HFF-Myc (cell line): Measurements from ENCODE around the gene HSPG2.
"Not testable (repeated sequence)": the region's sequence is repeated elsewhere in the genome, so short reads cannot be mapped to it uniquely, and the experiment has no call there.

Experiments used
- DNase-seq: peaks from one replicate; pipeline ENCODE4 v3.0.0-alpha.2; 2011; ENCODE audit warnings: low read depth; ENCODE audit errors: extremely low read depth
- H3K4me3 ChIP-seq: replicated peaks from 2 replicates; pipeline ENCODE4 v1.5.1; 2011; ENCODE audit warnings: low read depth, mild to moderate bottlenecking, control low read depth, low read length
- TF ChIP-seq, protein P1 (sequence below): IDR thresholded peaks from 2 replicates; pipeline ENCODE4 v1.5.1; 2012; ENCODE audit warnings: mild to moderate bottlenecking, low read depth, low read length, control low read depth; ENCODE audit errors: missing control alignments

The HSPG2 gene

DNA sequence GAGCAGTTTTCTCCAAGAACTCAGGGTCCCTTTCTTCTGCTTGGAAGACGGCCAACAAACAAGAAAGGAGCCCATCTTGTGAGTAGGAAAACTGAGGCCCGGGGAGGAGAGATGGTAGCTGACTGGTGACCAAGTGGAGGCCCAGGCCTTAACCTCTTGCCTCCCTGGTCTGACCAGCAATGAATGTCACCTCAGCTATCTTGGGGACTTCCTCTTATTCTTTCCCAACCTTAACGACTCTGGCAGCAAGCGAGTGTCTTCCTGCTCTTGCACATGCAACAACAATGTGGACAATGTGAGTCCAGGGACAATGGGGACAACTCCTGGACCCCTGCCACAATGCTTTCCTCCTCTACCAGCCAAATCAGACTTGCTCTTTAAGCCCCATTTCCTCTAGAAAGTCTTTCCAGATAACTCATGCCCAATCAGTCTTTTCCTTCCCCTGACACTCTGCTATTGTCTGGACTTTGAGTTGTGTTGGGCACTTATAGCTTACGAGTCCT, 12.6 kb downstream of the HSPG2 start:
- TF ChIP-seq, protein P1, sequence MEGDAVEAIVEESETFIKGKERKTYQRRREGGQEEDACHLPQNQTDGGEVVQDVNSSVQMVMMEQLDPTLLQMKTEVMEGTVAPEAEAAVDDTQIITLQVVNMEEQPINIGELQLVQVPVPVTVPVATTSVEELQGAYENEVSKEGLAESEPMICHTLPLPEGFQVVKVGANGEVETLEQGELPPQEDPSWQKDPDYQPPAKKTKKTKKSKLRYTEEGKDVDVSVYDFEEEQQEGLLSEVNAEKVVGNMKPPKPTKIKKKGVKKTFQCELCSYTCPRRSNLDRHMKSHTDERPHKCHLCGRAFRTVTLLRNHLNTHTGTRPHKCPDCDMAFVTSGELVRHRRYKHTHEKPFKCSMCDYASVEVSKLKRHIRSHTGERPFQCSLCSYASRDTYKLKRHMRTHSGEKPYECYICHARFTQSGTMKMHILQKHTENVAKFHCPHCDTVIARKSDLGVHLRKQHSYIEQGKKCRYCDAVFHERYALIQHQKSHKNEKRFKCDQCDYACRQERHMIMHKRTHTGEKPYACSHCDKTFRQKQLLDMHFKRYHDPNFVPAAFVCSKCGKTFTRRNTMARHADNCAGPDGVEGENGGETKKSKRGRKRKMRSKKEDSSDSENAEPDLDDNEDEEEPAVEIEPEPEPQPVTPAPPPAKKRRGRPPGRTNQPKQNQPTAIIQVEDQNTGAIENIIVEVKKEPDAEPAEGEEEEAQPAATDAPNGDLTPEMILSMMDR: no peak
- no peak for DNase-seq
- no peak overlapping the region for H3K4me3 ChIP-seq

DNA sequence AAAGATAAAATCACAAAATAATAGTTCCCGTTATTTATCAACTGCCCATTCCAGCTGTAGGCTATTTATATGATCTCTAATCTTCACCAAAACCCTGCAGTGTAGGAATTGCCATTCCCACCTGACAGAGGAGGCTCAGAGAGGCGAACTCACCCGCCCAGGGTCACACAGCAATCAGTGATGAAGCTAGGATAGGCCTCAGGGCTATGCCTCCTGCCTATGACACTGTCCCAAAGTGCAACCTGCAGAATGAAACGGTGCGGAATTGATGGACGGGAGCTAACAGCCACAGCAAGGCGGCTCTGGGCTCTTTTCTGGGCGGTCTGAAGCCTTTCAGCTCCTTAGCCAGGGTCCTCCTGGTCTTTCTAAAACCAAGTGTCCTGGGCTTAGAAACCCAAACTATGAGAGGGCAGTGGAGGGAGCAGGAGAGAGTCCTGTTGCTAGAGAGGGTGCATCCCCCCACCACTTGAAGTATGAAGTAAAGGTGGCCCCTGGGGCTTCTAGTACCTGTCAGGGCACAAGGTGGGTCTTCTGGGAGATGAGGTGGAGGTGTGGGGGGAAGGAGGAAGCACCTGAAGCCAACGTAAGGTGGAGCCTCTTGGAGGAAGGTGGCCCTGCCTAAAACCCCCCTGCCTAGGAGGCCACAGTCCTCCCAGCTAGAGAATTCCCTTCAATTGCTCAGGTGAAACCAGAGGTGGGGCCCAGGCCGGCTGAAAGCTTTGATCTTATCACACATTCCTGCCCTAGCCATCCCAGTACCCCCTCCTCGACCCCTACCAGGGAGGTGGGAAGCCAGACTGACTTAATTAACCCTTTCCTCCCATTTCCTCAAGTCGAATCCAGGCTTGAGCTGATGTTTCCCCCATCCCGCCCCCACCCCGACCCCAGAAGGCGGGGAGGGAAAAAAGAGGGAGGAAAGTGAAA, 14.8 kb downstream of the HSPG2 start:
- no peak for DNase-seq
- TF ChIP-seq, protein P1: no peak
- no peak overlapping the region for H3K4me3 ChIP-seq

DNA sequence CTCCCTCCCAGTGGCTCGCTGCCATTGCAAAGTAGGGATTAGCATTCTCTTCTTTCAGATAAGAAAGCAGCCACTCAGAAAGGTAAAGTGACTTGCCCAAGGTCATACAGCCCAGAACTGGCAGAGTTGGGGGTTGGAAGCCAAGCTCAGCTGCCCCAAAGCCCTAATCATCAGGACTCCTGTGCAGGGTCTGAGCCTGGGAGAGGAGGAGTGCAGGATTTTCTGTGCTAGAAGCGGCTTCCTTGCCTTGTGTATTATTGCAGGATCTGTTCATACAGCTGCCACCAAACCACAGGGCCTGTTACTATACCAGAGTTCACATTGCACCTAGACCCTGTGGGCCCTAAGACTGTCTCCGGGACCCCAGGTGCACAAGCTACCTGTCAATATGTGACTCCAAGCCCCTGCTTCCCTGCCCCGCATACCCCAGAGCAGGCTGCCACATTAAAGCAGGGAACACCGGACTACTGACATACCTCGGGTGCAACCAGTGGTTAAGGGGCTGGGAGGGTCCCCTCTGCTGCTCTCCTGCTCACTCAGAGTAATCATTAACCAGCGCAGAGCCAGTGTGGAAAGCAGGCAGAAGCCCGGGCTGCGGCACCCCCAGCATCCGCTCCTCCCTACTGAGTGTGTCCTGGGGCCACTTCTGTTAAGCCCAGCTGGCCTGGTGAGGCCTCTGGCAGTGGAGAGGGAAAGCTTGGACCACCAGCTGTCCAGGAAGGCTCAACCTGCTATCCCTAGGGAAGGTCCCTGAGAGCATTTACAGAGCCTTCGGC, 15.8 kb downstream of the HSPG2 start:
- DNase-seq: no peak
- TF ChIP-seq, protein P1: no peak
- H3K4me3 ChIP-seq: no peak overlapping the region

DNA sequence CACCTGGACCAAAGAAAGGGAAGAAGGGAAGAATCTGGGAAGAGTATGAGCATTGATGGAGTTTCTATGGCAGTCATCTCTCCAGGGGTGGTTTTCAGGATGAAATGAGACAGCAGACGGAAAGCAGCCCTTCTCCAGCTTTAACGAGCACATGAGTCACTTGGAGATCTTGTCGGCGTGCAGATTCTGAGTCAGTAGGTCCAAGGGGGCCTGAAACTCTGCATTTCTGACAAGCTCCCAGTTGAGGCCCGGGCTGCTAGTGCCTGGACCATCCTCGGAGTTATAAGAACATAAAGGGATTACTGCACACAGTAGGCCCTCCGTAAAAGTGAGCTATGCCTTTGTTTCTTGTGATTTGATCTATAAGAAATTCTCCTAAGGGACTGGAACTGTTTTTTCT, 17.6 kb downstream of the HSPG2 start:
- TF ChIP-seq, protein P1: no peak
- no peak for DNase-seq
- no peak overlapping the region for H3K4me3 ChIP-seq

DNA sequence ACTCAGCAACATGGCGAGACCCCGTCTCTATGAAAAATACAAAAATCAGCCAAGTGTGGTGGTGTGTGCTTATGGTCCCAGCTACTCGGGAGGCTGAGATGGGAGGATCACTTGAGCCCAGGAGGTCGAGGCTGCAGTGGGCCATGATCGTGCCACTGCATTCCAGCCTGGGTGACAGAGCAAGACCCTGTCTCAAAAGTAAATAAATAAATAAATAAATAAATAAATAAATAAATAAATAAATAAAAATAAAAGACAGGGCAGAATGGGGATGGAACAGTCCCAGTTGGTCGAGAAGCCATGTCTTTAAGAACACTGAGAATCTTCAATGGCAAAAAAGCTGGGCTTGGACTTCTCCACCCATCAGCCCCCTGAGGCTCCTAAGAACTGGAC, 19.9 kb downstream of the HSPG2 start:
- DNase-seq, H3K4me3 ChIP-seq: not testable (repeated sequence)

DNA sequence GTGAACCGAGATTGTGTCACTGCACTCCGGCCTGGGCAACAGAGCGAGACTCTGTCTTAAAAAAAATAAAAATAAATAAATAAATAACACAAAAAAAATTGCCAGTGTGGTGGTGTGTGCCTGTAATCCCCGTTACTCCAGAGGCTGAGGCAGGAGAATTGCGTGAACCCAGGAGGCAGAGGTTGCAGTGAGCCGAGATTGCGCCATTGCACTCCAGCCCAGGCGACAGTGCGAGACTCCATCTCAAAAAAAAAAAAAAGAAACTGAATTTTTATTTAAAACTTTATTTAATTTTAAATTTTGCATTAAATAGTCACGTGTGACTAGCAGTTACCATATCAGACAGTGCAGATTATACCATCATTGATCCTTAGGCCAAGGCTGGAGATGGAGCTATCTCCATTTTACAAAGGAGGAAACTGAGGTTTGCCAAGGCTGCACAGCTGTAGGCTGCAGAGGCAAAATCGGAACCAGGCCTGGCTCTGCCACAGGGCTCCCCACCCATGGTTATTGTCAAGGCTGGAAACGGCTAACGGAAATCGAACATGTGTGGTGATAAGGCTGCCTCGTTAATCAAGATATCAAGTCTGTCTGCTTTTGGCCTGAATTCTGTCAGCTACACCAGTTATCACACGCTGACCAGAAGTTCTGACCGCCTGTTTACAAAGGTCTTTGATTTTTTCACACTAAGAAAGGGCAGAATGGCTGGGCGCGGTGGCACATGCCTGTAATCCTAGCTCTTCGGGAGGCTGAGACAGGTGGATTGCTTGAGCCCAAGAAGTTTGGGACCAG, 20.5 kb downstream of the HSPG2 start:
- H3K4me3 ChIP-seq: no peak overlapping the region
- TF ChIP-seq, protein P1: no peak
- no peak for DNase-seq
